ENCODE data around the gene YWHAH.

YWHAH gene

GRCh38 chr22:31983911-31984656 is 39.7 kb downstream of the YWHAH start:
- no peak for DNase-seq

GRCh38 chr22:31987218-31987617 is 42.9 kb downstream of the YWHAH start:
- DNase-seq, result no peak

- DNase-seq, result no peak
These were observed 46.9 kb downstream of the YWHAH start for GRCh38 chr22:31991102-31991839.

GRCh38 chr22:31995046-31995445 is 50.7 kb downstream of the YWHAH start:
- no peak for DNase-seq

GRCh38 chr22:31995807-31996206 is 51.5 kb downstream of the YWHAH start:
- DNase-seq, result no peak

DNA sequence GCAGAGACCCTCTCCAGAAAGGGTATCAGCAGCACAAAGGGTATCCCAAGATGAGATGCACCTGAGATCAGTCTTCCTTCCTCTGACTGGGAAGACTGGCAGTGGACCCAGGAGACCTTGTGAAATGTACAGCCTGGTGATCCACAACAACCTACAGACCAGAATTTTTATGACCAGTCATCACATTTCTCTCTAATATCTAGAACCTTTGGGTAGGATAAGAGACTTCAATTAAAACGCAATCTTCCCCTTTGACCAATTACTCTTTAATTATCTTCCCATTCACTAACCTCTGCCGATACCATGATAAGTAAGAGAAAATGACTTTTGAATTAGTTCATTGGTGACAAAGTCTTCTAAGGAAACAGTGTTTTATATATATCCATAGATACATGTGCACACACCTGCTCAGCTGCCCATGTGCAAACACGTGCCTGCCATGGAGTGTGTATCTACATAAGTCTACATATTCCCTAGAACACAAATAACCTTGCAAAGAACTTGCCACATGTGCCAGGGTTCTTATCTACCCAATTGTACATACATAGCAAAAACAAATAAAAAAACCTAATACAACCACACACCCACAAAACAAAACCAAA is 54.5 kb downstream of the YWHAH start:
- no peak for DNase-seq

DNA sequence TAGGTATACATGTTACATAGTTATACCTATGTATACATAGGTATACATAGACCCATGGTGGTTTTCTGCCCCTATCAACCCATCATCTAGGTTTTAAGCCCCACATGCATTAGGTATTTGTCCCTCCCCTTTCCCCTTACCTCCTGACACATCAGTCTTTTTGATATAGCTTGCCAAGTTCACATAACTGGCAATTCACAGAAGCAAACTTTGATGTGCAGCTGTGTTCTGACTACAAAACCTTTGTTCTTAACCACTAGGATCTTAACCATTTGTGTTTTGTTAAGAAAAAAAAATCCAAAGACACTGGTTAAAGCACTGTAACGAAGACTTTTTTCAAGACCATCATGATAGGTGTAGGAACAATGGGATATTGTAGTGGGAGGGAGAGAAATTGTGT is 55.8 kb downstream of the YWHAH start:
- no peak for DNase-seq

GRCh38 chr22:32005453-32005852 is 61.1 kb downstream of the YWHAH start:
- no peak for DNase-seq

Measured in activated T-cell treated with anti-CD3 and anti-CD28 coated beads, Interleukin-2, amount 50 U/mL, for 1 hour (primary cell).